ENCODE data around the gene FSHR. TPM values are rescaled to one million over a fixed set of nuclear protein-coding genes. Genes with fewer than 3 reads are reported as not detected.

Gene FSHR
- total RNA-seq, 1 experiment from 2014 or later, result not detected

- H3K9me2 ChIP-seq (replicated peaks; ENCODE audit: low read length), result no peaks in the 10 kb centered on the region
- no peaks in the 10 kb centered on the region for H3K79me2 ChIP-seq (ENCODE audit: low read length)
- intact Hi-C loops (cut with micrococcal nuclease), result no loop called here
- H3K27me3 ChIP-seq (ENCODE audit: low read length), result no peaks in the 10 kb centered on the region
- TF ChIP-seq, protein P1, sequence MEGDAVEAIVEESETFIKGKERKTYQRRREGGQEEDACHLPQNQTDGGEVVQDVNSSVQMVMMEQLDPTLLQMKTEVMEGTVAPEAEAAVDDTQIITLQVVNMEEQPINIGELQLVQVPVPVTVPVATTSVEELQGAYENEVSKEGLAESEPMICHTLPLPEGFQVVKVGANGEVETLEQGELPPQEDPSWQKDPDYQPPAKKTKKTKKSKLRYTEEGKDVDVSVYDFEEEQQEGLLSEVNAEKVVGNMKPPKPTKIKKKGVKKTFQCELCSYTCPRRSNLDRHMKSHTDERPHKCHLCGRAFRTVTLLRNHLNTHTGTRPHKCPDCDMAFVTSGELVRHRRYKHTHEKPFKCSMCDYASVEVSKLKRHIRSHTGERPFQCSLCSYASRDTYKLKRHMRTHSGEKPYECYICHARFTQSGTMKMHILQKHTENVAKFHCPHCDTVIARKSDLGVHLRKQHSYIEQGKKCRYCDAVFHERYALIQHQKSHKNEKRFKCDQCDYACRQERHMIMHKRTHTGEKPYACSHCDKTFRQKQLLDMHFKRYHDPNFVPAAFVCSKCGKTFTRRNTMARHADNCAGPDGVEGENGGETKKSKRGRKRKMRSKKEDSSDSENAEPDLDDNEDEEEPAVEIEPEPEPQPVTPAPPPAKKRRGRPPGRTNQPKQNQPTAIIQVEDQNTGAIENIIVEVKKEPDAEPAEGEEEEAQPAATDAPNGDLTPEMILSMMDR (conservative IDR thresholded peaks at IDR 0.05; ENCODE audit: low read depth, low read length), result no peak
- TF ChIP-seq EZH2phosphoT487 (IDR thresholded peaks at IDR 0.05; ENCODE audit: borderline replicate concordance, low read length) (no peak), EZH2 (IDR thresholded peaks at IDR 0.05; ENCODE audit: low read length, unreplicated experiment) (no peak)
- no peaks in the 10 kb centered on the region for H3K4me1 ChIP-seq (ENCODE audit: insufficient read depth, low read length)
- H4K20me1 ChIP-seq (ENCODE audit: low read length), result no peaks in the 10 kb centered on the region
- H3K27ac ChIP-seq (ENCODE audit: low read length), result no peak overlapping the region
- ChIA-PET CTCF (no interaction called here), POLR2A (ENCODE audit: unreplicated experiment) (no interaction called here)
- no peak overlapping the region for H3K9ac ChIP-seq (ENCODE audit: low read length)
- DNase-seq (no peak), ATAC-seq (no peak)
- BruUV-seq (replicated peaks), result no TSS peak
- H3K4me2 ChIP-seq (ENCODE audit: low read length), result no peak overlapping the region
- no peaks in the 10 kb centered on the region for H3F3A ChIP-seq (ENCODE audit: low read length, unreplicated experiment)
- H2AFZ ChIP-seq (ENCODE audit: low read length), result no peak overlapping the region
- no peak overlapping the region for H3K4me3 ChIP-seq (ENCODE audit: low read length)
- H3K9me3 ChIP-seq (ENCODE audit: low read length), result no peaks in the 10 kb centered on the region
- H3K36me3 ChIP-seq (ENCODE audit: low read depth, low read length), result no peaks in the 10 kb centered on the region
Observed at GRCh38 chr2:49165662-49166061, 11.3 kb upstream of the FSHR start.

GRCh38 chr2:49164729-49165128, 10.4 kb upstream of the FSHR start:
- Histone ChIP-seq H3K9ac (ENCODE audit: low read length) (no peak overlapping the region), H3K27ac (ENCODE audit: low read length) (no peak overlapping the region), H3K4me1 (ENCODE audit: insufficient read depth, low read length) (no peaks in the 10 kb centered on the region), H3K4me2 (ENCODE audit: low read length) (no peak overlapping the region), H3K27me3 (ENCODE audit: low read length) (no peaks in the 10 kb centered on the region), H3F3A (ENCODE audit: low read length, unreplicated experiment) (no peaks in the 10 kb centered on the region), H4K20me1 (ENCODE audit: low read length) (no peaks in the 10 kb centered on the region), H3K79me2 (ENCODE audit: low read length) (no peaks in the 10 kb centered on the region), H3K36me3 (ENCODE audit: low read depth, low read length) (no peaks in the 10 kb centered on the region), H3K9me3 (ENCODE audit: low read length) (0 out of 2 replicates have a peak, but pooled peaks cover 6% of the 10 kb centered on the region), H3K9me2 (replicated peaks; ENCODE audit: low read length) (no peaks in the 10 kb centered on the region), H2AFZ (ENCODE audit: low read length) (no peak overlapping the region), H3K4me3 (ENCODE audit: low read length) (no peak overlapping the region)
- POLR2A ChIA-PET (ENCODE audit: unreplicated experiment), result no interaction called here
- no peak for ATAC-seq
- intact Hi-C loops (cut with micrococcal nuclease), result no loop called here
- no peak for DNase-seq
- TF ChIP-seq EZH2phosphoT487 (IDR thresholded peaks at IDR 0.05; ENCODE audit: borderline replicate concordance, low read length) (no peak), EZH2 (IDR thresholded peaks at IDR 0.05; ENCODE audit: low read length, unreplicated experiment) (no peak)
- TF ChIP-seq, protein P1 (conservative IDR thresholded peaks at IDR 0.05; ENCODE audit: low read depth, low read length), result no peak
- no TSS peak for BruUV-seq (replicated peaks)
- CTCF ChIA-PET, result no interaction called here

GRCh38 chr2:49162151-49162550, 7.8 kb upstream of the FSHR start:
- ChIA-PET POLR2A (ENCODE audit: unreplicated experiment) (no interaction called here), CTCF (no interaction called here)
- Histone ChIP-seq H3K4me1 (ENCODE audit: insufficient read depth, low read length) (no peaks in the 10 kb centered on the region), H3K9me2 (replicated peaks; ENCODE audit: low read length) (no peaks in the 10 kb centered on the region), H3K9ac (ENCODE audit: low read length) (no peak overlapping the region), H3K4me2 (ENCODE audit: low read length) (no peak overlapping the region), H3K27me3 (ENCODE audit: low read length) (no peaks in the 10 kb centered on the region), H3K36me3 (ENCODE audit: low read depth, low read length) (no peaks in the 10 kb centered on the region), H3K79me2 (ENCODE audit: low read length) (no peaks in the 10 kb centered on the region), H4K20me1 (ENCODE audit: low read length) (no peaks in the 10 kb centered on the region), H3K27ac (ENCODE audit: low read length) (no peak overlapping the region), H2AFZ (ENCODE audit: low read length) (no peak overlapping the region), H3F3A (ENCODE audit: low read length, unreplicated experiment) (no peaks in the 10 kb centered on the region), H3K9me3 (ENCODE audit: low read length) (0 out of 2 replicates have a peak, but pooled peaks cover 6% of the 10 kb centered on the region), H3K4me3 (ENCODE audit: low read length) (no peak overlapping the region)
- ATAC-seq (no peak), DNase-seq (no peak)
- no peak for TF ChIP-seq EZH2 (IDR thresholded peaks at IDR 0.05; ENCODE audit: low read length, unreplicated experiment)
- no peak for TF ChIP-seq EZH2phosphoT487 (IDR thresholded peaks at IDR 0.05; ENCODE audit: borderline replicate concordance, low read length)
- TF ChIP-seq, protein P1 (conservative IDR thresholded peaks at IDR 0.05; ENCODE audit: low read depth, low read length), result no peak
- intact Hi-C loops (cut with micrococcal nuclease), result no loop called here
- BruUV-seq (replicated peaks), result no TSS peak

Measured in PC-3 (cell line).